Measurements from ENCODE around the gene PAFAH1B1. TPM values are rescaled to one million over a fixed set of nuclear protein-coding genes. Genes with fewer than 3 reads are reported as not detected.

The PAFAH1B1 gene
- total and polyA plus RNA-seq, 2 donors (not counting 1 experiment from before 2014, with no cell fraction given) = 41.4 to 170 TPM

DNA sequence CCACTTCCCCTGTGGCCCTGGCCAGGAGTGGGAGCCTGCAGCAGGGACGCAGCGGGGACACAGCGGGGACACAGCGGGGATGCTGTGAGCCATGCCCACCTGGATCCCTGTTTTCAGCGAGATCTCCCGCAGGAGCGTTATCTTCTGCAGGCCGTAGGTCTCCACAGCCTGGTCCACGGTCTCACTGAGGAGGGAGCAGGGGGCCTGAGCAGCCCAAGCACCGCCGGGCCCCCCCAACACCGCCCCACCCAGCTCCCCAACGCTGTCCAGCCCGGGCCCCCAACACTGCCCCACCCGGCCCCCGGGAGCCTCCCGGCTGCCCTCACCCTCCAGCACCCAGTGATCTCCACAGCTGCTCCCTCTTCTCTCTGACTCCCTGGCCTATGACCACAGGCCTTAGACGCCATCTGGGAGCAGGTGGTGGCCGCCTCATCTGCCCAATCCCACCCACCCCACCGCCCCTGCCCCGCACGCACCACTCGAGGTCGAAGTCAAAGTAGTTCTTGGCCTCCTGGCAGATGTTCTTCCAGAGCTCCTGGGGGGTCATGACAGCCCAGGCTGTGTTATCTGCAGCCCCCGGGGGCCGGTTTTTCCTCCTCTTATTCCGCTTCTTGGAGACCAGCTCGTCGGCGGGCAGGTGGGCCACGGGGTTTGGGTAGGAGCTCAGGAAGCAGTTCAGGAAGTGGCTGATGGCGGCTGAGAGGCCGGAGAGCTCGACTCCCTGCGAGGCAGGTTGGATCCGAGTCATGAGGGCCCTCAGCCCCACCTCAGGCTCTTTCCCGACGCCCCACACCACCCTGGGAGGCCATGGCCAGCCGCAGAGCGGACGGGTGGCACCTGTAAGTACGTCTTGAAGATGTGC lies 101.2 kb downstream of the PAFAH1B1 start:
- Mint-ChIP-seq H3K9me3 (ENCODE audit: insufficient read depth) (no peaks in the 10 kb centered on the region), H3K4me1 (no peaks in the 10 kb centered on the region), H3K27ac (no peak overlapping the region), H3K27me3 (no peaks in the 10 kb centered on the region), H3K4me3 (no peak overlapping the region)
- TF ChIP-seq, protein P1, sequence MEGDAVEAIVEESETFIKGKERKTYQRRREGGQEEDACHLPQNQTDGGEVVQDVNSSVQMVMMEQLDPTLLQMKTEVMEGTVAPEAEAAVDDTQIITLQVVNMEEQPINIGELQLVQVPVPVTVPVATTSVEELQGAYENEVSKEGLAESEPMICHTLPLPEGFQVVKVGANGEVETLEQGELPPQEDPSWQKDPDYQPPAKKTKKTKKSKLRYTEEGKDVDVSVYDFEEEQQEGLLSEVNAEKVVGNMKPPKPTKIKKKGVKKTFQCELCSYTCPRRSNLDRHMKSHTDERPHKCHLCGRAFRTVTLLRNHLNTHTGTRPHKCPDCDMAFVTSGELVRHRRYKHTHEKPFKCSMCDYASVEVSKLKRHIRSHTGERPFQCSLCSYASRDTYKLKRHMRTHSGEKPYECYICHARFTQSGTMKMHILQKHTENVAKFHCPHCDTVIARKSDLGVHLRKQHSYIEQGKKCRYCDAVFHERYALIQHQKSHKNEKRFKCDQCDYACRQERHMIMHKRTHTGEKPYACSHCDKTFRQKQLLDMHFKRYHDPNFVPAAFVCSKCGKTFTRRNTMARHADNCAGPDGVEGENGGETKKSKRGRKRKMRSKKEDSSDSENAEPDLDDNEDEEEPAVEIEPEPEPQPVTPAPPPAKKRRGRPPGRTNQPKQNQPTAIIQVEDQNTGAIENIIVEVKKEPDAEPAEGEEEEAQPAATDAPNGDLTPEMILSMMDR (IDR thresholded peaks at IDR 0.05) = no peak
- TF ChIP-seq EZH2 (IDR thresholded peaks at IDR 0.05; ENCODE audit: borderline replicate concordance, insufficient read depth, low read depth, low read length, poor library complexity, severe bottlenecking) = no peak
- peaks cover 0 to 54% of the 10 kb centered on the region in 2 experiments for H3K36me3 ChIP-seq (replicated peaks in 1 of 2; ENCODE audit: control extremely low read depth in 1 of 2, control insufficient read depth in 1 of 2, extremely low read depth in 1 of 2, insufficient read depth in 2 of 2, low read length in 1 of 2)
- DNase-seq (no peak), ATAC-seq (ENCODE audit: low read depth) (no peak)
- WGBS (ENCODE audit: insufficient coverage) = 95% methylated on average over 38 of the region's 42 CpGs
- POLR2A ChIA-PET = interaction anchor here (0.5 kb wide), 1 partner anchor 233 kb away, joined by 4 read pairs; no protein-coding TSS in a partner anchor
- no peak overlapping the region for H3K4me2 ChIP-seq (replicated peaks; ENCODE audit: low read depth, low read length, poor library complexity, severe bottlenecking)
- H3K9me3 ChIP-seq (ENCODE audit: control extremely low read depth in 1 of 3, control insufficient read depth in 2 of 3, insufficient read depth in 1 of 3, low read length in 2 of 3) = no peaks in the 10 kb centered on the region
- no peaks in the 10 kb centered on the region for H3K79me2 ChIP-seq (ENCODE audit: control insufficient read depth, insufficient read depth, low read length)
- CTCF ChIA-PET = no interaction called here
- H4K20me1 ChIP-seq (ENCODE audit: control insufficient read depth, insufficient read depth, low read length, poor library complexity, severe bottlenecking) = no peaks in the 10 kb centered on the region
- H3K4me1 ChIP-seq (ENCODE audit: control insufficient read depth in 2 of 2, insufficient read depth in 2 of 2, low read length in 2 of 2) = peaks cover 0 to 7% of the 10 kb centered on the region in 2 donors
- no peak overlapping the region for H3K9ac ChIP-seq (ENCODE audit: low read length)
- H3K27ac ChIP-seq (ENCODE audit: low read length in 2 of 2) = no peak overlapping the region
- H3K27me3 ChIP-seq (replicated peaks in 1 of 4; ENCODE audit: control extremely low read depth in 1 of 4, control insufficient read depth in 3 of 4, insufficient read depth in 4 of 4, low read length in 3 of 4) = no peaks in the 10 kb centered on the region
- no peak overlapping the region for H3K4me3 ChIP-seq (ENCODE audit: control extremely low read depth in 1 of 5, extremely low read depth in 1 of 5, insufficient read depth in 1 of 5, low read depth in 2 of 5, low read length in 4 of 5)
- no peak overlapping the region for H2AFZ ChIP-seq (ENCODE audit: insufficient read depth, low read depth, low read length, poor library complexity, severe bottlenecking)
- intact Hi-C loops (cut with micrococcal nuclease) = no loop called here

Measured in B cell (primary cell).